Esophagus muscularis mucosa (tissue), 4 donors: ENCODE data around the gene NTSR1. TPM values are rescaled to one million over a fixed set of nuclear protein-coding genes. Genes with fewer than 3 reads are reported as not detected.

ENCODE experiments used
- DNase-seq: peaks from one replicate; pipeline ENCODE4 v3.0.0-alpha.2; 2017; ENCODE audit errors: extremely low spot score
- H3K27ac ChIP-seq, 4 donors: fragments of 200-600 bp; sonication (generic); replicated peaks in 1 of 4; 1 replicate in 3 of 4; 2 replicates in 1 of 4; pipeline ENCODE4 v1.5.1; 2016 to 2019; ENCODE audit warnings: mild to moderate bottlenecking in 1 of 4
- H3K27me3 ChIP-seq, 4 donors: fragments of 200-600 bp; sonication (generic); one replicate each; pipeline versions ENCODE4 v1.5.1 to v1.6.0; 2016 to 2019
- H3K36me3 ChIP-seq, 4 donors: fragments of 200-600 bp; sonication (generic); one replicate each; pipeline ENCODE4 v1.5.1; 2016 to 2019
- H3K4me1 ChIP-seq, 4 donors: fragments of 200-600 bp; sonication (generic); one replicate each; pipeline ENCODE4 v1.5.1; 2016 to 2019
- H3K4me3 ChIP-seq, 4 donors: fragments of 200-600 bp; sonication (generic); 1 replicate in 2 of 4; 2 replicates in 2 of 4; pipeline ENCODE4 v1.5.1; 2016 to 2019; ENCODE audit warnings: mild to moderate bottlenecking in 4 of 4, moderate library complexity in 1 of 4
- H3K9me3 ChIP-seq, 4 donors: fragments of 200-600 bp; sonication (generic); 1 replicate in 3 of 4; 2 replicates in 1 of 4; pipeline ENCODE4 v1.5.1; 2016 to 2019
- CTCF ChIP-seq, 3 experiments: fragments of 200-600 bp in 2 of 3; fragments of 450-650 bp in 1 of 3; sonication (generic) in 2 of 3; IDR thresholded peaks; one replicate each; pipeline ENCODE4 v1.5.1; 2017 to 2019; ENCODE audit warnings: antibody characterized with exemption in 3 of 3, mild to moderate bottlenecking in 2 of 3, moderate library complexity in 1 of 3
- EP300 ChIP-seq: sonication (generic); formaldehyde crosslinking; IDR thresholded peaks from one replicate; pipeline ENCODE4 v1.6.1; 2017; ENCODE audit warnings: antibody characterized with exemption
- POLR2A ChIP-seq: fragments of 450-650 bp; IDR thresholded peaks from one replicate; pipeline ENCODE4 v1.6.1; 2017; ENCODE audit warnings: antibody characterized with exemption, moderate library complexity, mild to moderate bottlenecking, low read depth
- POLR2AphosphoS5 ChIP-seq, 2 donors: sonication (generic); formaldehyde crosslinking; IDR thresholded peaks; one replicate each; pipeline ENCODE4 v1.6.1; 2017; ENCODE audit warnings: antibody characterized with exemption in 2 of 2
- WGBS: methylation state at CpG from one replicate; pipeline ENCODE4 v1.1.5; 2018; 5-methylcytosine and 5-hydroxymethylcytosine counted together
- intact Hi-C: fragments of 100-400 bp; cut with DNase I; formaldehyde crosslinking; loops from one replicate; pipeline ENCODE4 v1.15.1; 2023
- total RNA-seq, 4 donors: library from RNA; depleted of rRNA; stranded (reverse); fragments of >200 nt; gene quantifications; one replicate each; pipeline versions ENCODE4 v1.1.0 to v1.2.1, GENCODE V29; 2016

The NTSR1 gene
- total RNA-seq, 4 donors from 2014 or later, result 0.42 to 1.6 (median 0.80) TPM

- no peak overlapping the region for H3K27ac ChIP-seq
- TF ChIP-seq EP300, result no peak
- no peak for TF ChIP-seq POLR2AphosphoS5 (IDR thresholded peaks at IDR 0.05)
- TF ChIP-seq CTCF (IDR thresholded peaks at IDR 0.05), result no peak
- TF ChIP-seq POLR2A, result no peak
- DNase-seq, result no peak
- no peak overlapping the region for H3K4me3 ChIP-seq
- peaks cover 0 to 5% (median 0%) of the 10 kb centered on the region in 4 donors for H3K9me3 ChIP-seq
- peaks cover 0 to 19% (median 14%) of the 10 kb centered on the region in 4 donors for H3K4me1 ChIP-seq
- intact Hi-C loops, result no loop called here
- peaks cover 0 to 22% (median 0%) of the 10 kb centered on the region in 4 donors for H3K27me3 ChIP-seq
- 90% methylated on average over 27 of the region's 31 CpGs for WGBS
- no peaks in the 10 kb centered on the region for H3K36me3 ChIP-seq
Measured at GRCh38 chr20:62754122-62754990, 45.7 kb downstream of the NTSR1 start.

GRCh38 chr20:62754991-62755356 is 46.3 kb downstream of the NTSR1 start:
- TF ChIP-seq CTCF (IDR thresholded peaks at IDR 0.05) (no peak), EP300 (no peak), POLR2A (no peak)
- no peak overlapping the region for H3K27ac ChIP-seq
- WGBS, result 97% methylated on average over 1 of the region's 1 CpG
- H3K27me3 ChIP-seq, result peaks cover 0 to 22% (median 0%) of the 10 kb centered on the region in 4 donors
- H3K4me3 ChIP-seq, result no peak overlapping the region
- no peaks in the 10 kb centered on the region for H3K36me3 ChIP-seq
- intact Hi-C loops, result no loop called here
- peaks cover 0 to 5% (median 0%) of the 10 kb centered on the region in 4 donors for H3K9me3 ChIP-seq
- peaks cover 0 to 19% (median 14%) of the 10 kb centered on the region in 4 donors for H3K4me1 ChIP-seq
- DNase-seq, result no peak

- no peak for DNase-seq
- WGBS, result 56% methylated on average over 6 of the region's 10 CpGs
- Histone ChIP-seq H3K27ac (no peak overlapping the region), H3K27me3 (peaks cover 0 to 22% (median 0%) of the 10 kb centered on the region in 4 donors), H3K4me3 (no peak overlapping the region), H3K9me3 (peaks cover 0 to 5% (median 0%) of the 10 kb centered on the region in 4 donors), H3K36me3 (no peaks in the 10 kb centered on the region), H3K4me1 (peaks cover 0 to 26% (median 21%) of the 10 kb centered on the region in 4 donors)
- intact Hi-C loops, result no loop called here
- no peak for TF ChIP-seq EP300
- TF ChIP-seq POLR2AphosphoS5 (IDR thresholded peaks at IDR 0.05), result no peak
- TF ChIP-seq CTCF (IDR thresholded peaks at IDR 0.05), result no peak
Measured at GRCh38 chr20:62755817-62756724, 47.4 kb downstream of the NTSR1 start.

GRCh38 chr20:62758226-62758912 is 49.7 kb downstream of the NTSR1 start:
- H3K9me3 ChIP-seq, result peaks cover 0 to 5% (median 0%) of the 10 kb centered on the region in 4 donors
- 71% methylated on average over 12 of the region's 16 CpGs for WGBS
- H3K4me3 ChIP-seq, result no peak overlapping the region
- H3K36me3 ChIP-seq, result no peaks in the 10 kb centered on the region
- peaks cover 0 to 19% (median 17%) of the 10 kb centered on the region in 4 donors for H3K4me1 ChIP-seq
- peaks cover 0 to 25% (median 0%) of the 10 kb centered on the region in 4 donors for H3K27me3 ChIP-seq
- H3K27ac ChIP-seq, result no peak overlapping the region
- intact Hi-C loops, result no loop called here
- no peak for TF ChIP-seq POLR2A
- TF ChIP-seq CTCF (IDR thresholded peaks at IDR 0.05), result no peak
- TF ChIP-seq EP300, result no peak
- TF ChIP-seq POLR2AphosphoS5 (IDR thresholded peaks at IDR 0.05), result no peak
- no peak for DNase-seq
